GM12878 (cell line): ENCODE measurements around the gene SLC31A1. TPM values are rescaled to one million over a fixed set of nuclear protein-coding genes. Genes with fewer than 3 reads are reported as not detected.

Experiments used
- ATAC-seq: fragments of 200-7000 bp; cut with Tn5 transposase; 3 replicates; pipeline ENCODE4 v1.9.1; 2020; ENCODE audit warnings: mild to moderate bottlenecking, moderate library complexity
- BruUV-seq: library from RNA; stranded (reverse); fragments of 400-500 nt; replicated peaks from 2 replicates; lab custom pipeline; 2021; lab: Mats Ljungman, UMichigan
- CTCF ChIA-PET: fragments of 300-600 bp; sonication (Branson Sonifier 250); formaldehyde crosslinking; extraction: SDS; loops from one replicate; lab custom pipeline; 2021; ENCODE audit warnings: inconsistent platforms; lab: Yijun Ruan, JAX
- POLR2A ChIA-PET: fragments of 350-600 bp; formaldehyde crosslinking; extraction: SDS; loops from one replicate; lab custom pipeline; 2021; ENCODE audit warnings: inconsistent platforms; lab: Charles Lee
- RAD21 ChIA-PET: fragments of 300-600 bp; sonication (Branson Sonifier 250); formaldehyde crosslinking; loops from one replicate; lab custom pipeline; 2023; ENCODE audit warnings: antibody characterized with exemption; ENCODE audit not compliant: unreplicated experiment; lab: Charles Lee
- SMC1A ChIA-PET: fragments of 300-600 bp; sonication (Branson Sonifier 250); formaldehyde crosslinking; loops from one replicate; lab custom pipeline; 2023; ENCODE audit not compliant: unreplicated experiment, uncharacterized antibody; lab: Charles Lee
- DNase-seq: peaks from one replicate; pipeline ENCODE4 v3.0.0-alpha.2; 2011; ENCODE audit warnings: low read depth, low spot score
- FAIRE-seq: peaks from 3 replicates; lab custom pipeline; 2011; peaks lifted over from hg19 to GRCh38; lab: Jason Lieb, UNC
- H2AFZ ChIP-seq: 2 replicates; pipeline ENCODE4 v1.6.0; 2011; ENCODE audit warnings: low read depth, low read length, control low read depth; ENCODE audit not compliant: control insufficient read depth
- H3K27ac ChIP-seq: 2 replicates; pipeline ENCODE4 v1.5.1; 2011; ENCODE audit warnings: control low read depth; ENCODE audit not compliant: control insufficient read depth, insufficient read depth
- H3K27me3 ChIP-seq, 2 experiments: replicated peaks in 1 of 2; 2 replicates each; pipeline versions ENCODE4 v1.6.0 to v1.6.1; 2011; ENCODE audit warnings: low read length in 1 of 2; ENCODE audit not compliant: control insufficient read depth in 2 of 2, insufficient read depth in 2 of 2
- H3K36me3 ChIP-seq, 2 experiments: 2 replicates each; pipeline ENCODE4 v1.5.1; 2011; ENCODE audit warnings: low read length in 1 of 2; ENCODE audit not compliant: control insufficient read depth in 2 of 2, insufficient read depth in 2 of 2
- H3K4me1 ChIP-seq: 2 replicates; pipeline ENCODE4 v1.6.1; 2011; ENCODE audit warnings: mild to moderate bottlenecking, low read length, moderate library complexity, mixed read lengths; ENCODE audit not compliant: control insufficient read depth, insufficient read depth
- H3K4me2 ChIP-seq: 2 replicates; pipeline ENCODE4 v1.6.0; 2011; ENCODE audit warnings: control low read depth; ENCODE audit not compliant: control insufficient read depth, insufficient read depth
- H3K4me3 ChIP-seq: fragments of 200-600 bp; sonication (generic); 2 replicates; pipeline ENCODE4 v1.5.1; 2016
- H3K79me2 ChIP-seq: 2 replicates; pipeline ENCODE4 v1.6.0; 2011; ENCODE audit warnings: low read length; ENCODE audit not compliant: control insufficient read depth, insufficient read depth
- H3K9ac ChIP-seq: 2 replicates; pipeline ENCODE4 v1.8.0; 2011; ENCODE audit warnings: low read length, control low read depth, mixed read lengths; ENCODE audit not compliant: control insufficient read depth, insufficient read depth
- H3K9me3 ChIP-seq: replicated peaks from 3 replicates; pipeline ENCODE4 v1.5.1; 2011; ENCODE audit warnings: mild to moderate bottlenecking, low read length; ENCODE audit not compliant: control insufficient read depth, insufficient read depth
- H4K20me1 ChIP-seq: 2 replicates; pipeline ENCODE4 v1.6.0; 2011; ENCODE audit not compliant: control insufficient read depth, insufficient read depth
- BRCA1 ChIP-seq: IDR thresholded peaks from 2 replicates; pipeline ENCODE4 v1.6.1; 2011; ENCODE audit warnings: low read depth, low read length, improper control_type of control experiment
- CHD2 ChIP-seq: IDR thresholded peaks from 2 replicates; pipeline ENCODE4 v1.6.1; 2011; ENCODE audit warnings: low read depth, low read length, improper control_type of control experiment, borderline replicate concordance
- FOS ChIP-seq: IDR thresholded peaks from 3 replicates; pipeline ENCODE4 v1.6.1; 2011; ENCODE audit warnings: borderline replicate concordance; ENCODE audit not compliant: insufficient read length; ENCODE audit errors: extremely low read depth
- LARP7 ChIP-seq: fragments of 450-650 bp; IDR thresholded peaks from 2 replicates; pipeline ENCODE4 v1.6.1; 2017; ENCODE audit warnings: mild to moderate bottlenecking
- NFXL1 ChIP-seq: fragments of 450-650 bp; IDR thresholded peaks from 2 replicates; pipeline ENCODE4 v1.6.1; 2017; ENCODE audit warnings: antibody characterized with exemption, mild to moderate bottlenecking, borderline replicate concordance
- POLR2A ChIP-seq: IDR thresholded peaks from 2 replicates; pipeline ENCODE4 v1.6.1; 2011; ENCODE audit warnings: low read depth, mild to moderate bottlenecking, low read length
- SMAD1 ChIP-seq: fragments of 450-650 bp; IDR thresholded peaks from 2 replicates; pipeline ENCODE4 v1.6.1; 2018; ENCODE audit warnings: mild to moderate bottlenecking, low read depth; ENCODE audit not compliant: partially characterized antibody
- SMAD5 ChIP-seq: IDR thresholded peaks from 2 replicates; pipeline ENCODE4 v1.6.1; 2016; ENCODE audit warnings: antibody characterized with exemption, low read depth
- SMARCA5 ChIP-seq: fragments of 450-650 bp; IDR thresholded peaks from 2 replicates; pipeline ENCODE4 v1.6.1; 2017; ENCODE audit warnings: mild to moderate bottlenecking
- SMC3 ChIP-seq: IDR thresholded peaks from 2 replicates; pipeline ENCODE4 v1.6.1; 2011; ENCODE audit warnings: low read length, improper control_type of control experiment, borderline replicate concordance
- TARDBP ChIP-seq: IDR thresholded peaks from 2 replicates; pipeline ENCODE4 v1.6.1; 2016; ENCODE audit warnings: borderline replicate concordance
- TCF3 ChIP-seq: IDR thresholded peaks from 2 replicates; pipeline ENCODE4 v1.6.1; 2012; ENCODE audit warnings: low read depth, mild to moderate bottlenecking, low read length, borderline replicate concordance; ENCODE audit not compliant: insufficient read depth
- ZNF24 ChIP-seq: fragments of 450-650 bp; IDR thresholded peaks from 2 replicates; pipeline ENCODE4 v1.6.1; 2017; ENCODE audit warnings: antibody characterized with exemption, mild to moderate bottlenecking
- ZNF274 ChIP-seq: IDR thresholded peaks from one replicate; pipeline ENCODE4 v1.8.0; 2011; ENCODE audit not compliant: insufficient read length, insufficient read depth
- ZSCAN29 ChIP-seq: fragments of 450-650 bp; IDR thresholded peaks from 2 replicates; pipeline ENCODE4 v1.6.1; 2017; ENCODE audit warnings: mild to moderate bottlenecking, moderate library complexity
- WGBS: methylation state at CpG from one replicate; pipeline ENCODE4 v1.1.6; 2016; ENCODE audit warnings: low lambda C conversion rate; ENCODE audit not compliant: insufficient replicate concordance, insufficient coverage; ENCODE audit errors: missing lambda C conversion rate; 5-methylcytosine and 5-hydroxymethylcytosine counted together
- in situ Hi-C: fragments of 300-500 bp; cut with MboI; formaldehyde crosslinking; loops from 9 replicates; pipeline ENCODE4 v1.14.3; 2018; ENCODE audit warnings: mixed read lengths
- intact Hi-C: fragments of 100-400 bp; cut with micrococcal nuclease; formaldehyde crosslinking; loops from one replicate; pipeline ENCODE4 v1.14.2; 2022; ENCODE audit not compliant: unreplicated experiment
- polyA plus RNA-seq, 11 experiments: library from polyadenylated mRNA; depleted of rRNA in 4 of 11; unstranded in 6 of 11; stranded (reverse) in 5 of 11; fragments of >200 nt; fragmentation: Nextera tagmentation in 4 of 11; fragmentation: Illumina TruSeq in 1 of 11; extraction: Ambion mirVana in 4 of 11; extraction: Trizol in 1 of 11; gene quantifications; 1 replicate in 1 of 11; 2 replicates in 10 of 11; pipeline versions ENCODE4 v1.2.1 to v1.2.3, GENCODE V29; 2011 to 2016; ENCODE audit warnings: inconsistent platforms in 2 of 11, missing spikeins in 2 of 11, low read depth in 1 of 11
- total RNA-seq, 4 experiments: library from RNA; depleted of rRNA in 3 of 4; stranded (reverse); fragments of >200 nt in 3 of 4; fragmentation: Illumina TruSeq in 1 of 4; extraction: Trizol in 1 of 4; gene quantifications; 2 replicates each; pipeline versions ENCODE4 v1.2.1 to v1.2.3, GENCODE V29; 2013 to 2021
- TF ChIP-seq, protein P1 (sequence below): fragments of 450-650 bp; IDR thresholded peaks from 2 replicates; pipeline ENCODE4 v1.6.1; 2016; ENCODE audit warnings: mild to moderate bottlenecking

SLC31A1 gene
- total and polyA plus RNA-seq, 10 of the 15 experiments (the other 5 are each of a cell fraction or from before 2014, with no cell fraction given): 7.3 to 16.2 (median 10.5) TPM

DNA sequence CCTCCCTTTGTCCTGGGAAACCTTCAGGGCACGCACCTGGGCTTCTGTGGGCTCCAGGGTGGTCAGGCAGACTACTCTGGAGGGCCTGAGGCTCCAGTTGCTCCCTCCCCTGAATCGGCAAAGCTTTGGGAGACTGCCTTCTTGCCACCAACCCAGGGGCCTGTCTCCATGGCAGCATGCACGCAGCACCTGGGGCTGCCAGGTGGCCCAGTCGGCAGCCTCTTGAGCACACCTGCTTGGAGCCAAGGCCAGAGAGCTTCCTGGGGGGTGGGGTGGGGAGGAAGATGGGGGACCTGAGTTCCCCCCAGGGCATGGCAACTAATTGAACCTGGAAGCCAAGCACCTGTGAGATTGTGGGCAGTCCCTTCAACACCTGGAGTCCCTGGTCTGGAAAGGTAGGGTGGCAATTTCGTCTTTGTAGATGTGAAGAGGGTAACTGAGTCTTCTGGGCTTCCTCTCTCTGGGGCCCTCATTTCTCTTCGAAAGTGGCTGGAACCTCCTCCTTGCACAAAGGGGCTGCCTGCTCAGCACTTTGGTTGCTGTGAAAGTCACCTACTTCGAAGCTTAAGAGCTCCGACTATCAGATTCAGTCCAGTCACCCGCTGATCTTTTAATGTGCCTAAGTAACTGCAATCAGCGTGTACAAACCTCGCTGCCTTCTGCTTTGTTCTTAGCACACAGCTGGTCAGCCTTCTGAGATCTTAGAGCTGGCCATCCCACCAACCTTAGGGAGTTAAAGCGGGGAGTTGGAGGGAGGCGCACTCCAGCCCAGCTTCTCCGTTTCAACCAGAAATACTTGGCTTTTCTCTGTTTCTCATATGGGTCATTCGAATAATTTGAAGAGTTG, 77.8 kb downstream of the SLC31A1 start:
- Histone ChIP-seq H3K4me1 (no peaks in the 10 kb centered on the region), H3K27me3 (no peaks in the 10 kb centered on the region; a peak in 1 of 4 replicates), H3K79me2 (no peaks in the 10 kb centered on the region)
- no peak for ATAC-seq
- 63% methylated on average over 15 of the region's 15 CpGs for WGBS
- TF ChIP-seq, protein P1, sequence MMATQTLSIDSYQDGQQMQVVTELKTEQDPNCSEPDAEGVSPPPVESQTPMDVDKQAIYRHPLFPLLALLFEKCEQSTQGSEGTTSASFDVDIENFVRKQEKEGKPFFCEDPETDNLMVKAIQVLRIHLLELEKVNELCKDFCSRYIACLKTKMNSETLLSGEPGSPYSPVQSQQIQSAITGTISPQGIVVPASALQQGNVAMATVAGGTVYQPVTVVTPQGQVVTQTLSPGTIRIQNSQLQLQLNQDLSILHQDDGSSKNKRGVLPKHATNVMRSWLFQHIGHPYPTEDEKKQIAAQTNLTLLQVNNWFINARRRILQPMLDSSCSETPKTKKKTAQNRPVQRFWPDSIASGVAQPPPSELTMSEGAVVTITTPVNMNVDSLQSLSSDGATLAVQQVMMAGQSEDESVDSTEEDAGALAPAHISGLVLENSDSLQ: no peak
- TF ChIP-seq, all 136 proteins: peak for 0
- intact Hi-C loops (no loop called here), in situ Hi-C loops (no loop called here)
- ChIA-PET CTCF (no interaction called here), POLR2A (no interaction called here), SMC1A (no interaction called here), RAD21 (no interaction called here)
- DNase-seq (no peak), FAIRE-seq (no peak)
- Histone ChIP-seq H2AFZ (no peak overlapping the region), H3K27ac (no peak overlapping the region), H3K4me2 (no peak overlapping the region), H3K9me3 (no peaks in the 10 kb centered on the region), H4K20me1 (no peaks in the 10 kb centered on the region), H3K9ac (no peak overlapping the region), H3K36me3 (no peaks in the 10 kb centered on the region), H3K4me3 (no peak overlapping the region)
- no TSS peak for BruUV-seq

DNA sequence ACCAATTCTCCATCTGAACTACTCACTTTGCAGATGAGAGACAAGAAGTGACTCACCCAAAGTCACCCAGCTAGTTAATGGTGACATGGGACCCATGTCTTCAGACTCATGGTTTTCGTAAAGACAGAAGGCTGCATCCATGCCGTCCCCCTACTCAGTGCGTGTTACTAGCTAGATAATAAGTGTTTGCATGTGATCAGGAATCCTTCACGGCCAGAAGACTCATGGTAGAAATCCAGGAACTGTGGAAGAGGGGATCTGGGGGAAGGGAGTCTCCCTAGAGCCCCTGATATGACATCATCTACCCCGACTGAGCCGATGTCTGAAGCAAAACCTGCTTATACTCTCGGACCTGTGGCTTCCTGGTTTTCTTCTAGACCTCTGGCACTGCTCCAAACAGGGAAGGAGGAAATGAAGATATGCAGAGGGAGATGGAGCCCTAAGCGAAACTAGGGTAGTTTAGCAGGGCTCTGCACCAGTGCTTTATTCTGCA, 78.5 kb downstream of the SLC31A1 start:
- Histone ChIP-seq H3K4me1 (no peaks in the 10 kb centered on the region), H3K27ac (no peak overlapping the region), H3K9ac (no peak overlapping the region), H2AFZ (no peak overlapping the region), H4K20me1 (no peaks in the 10 kb centered on the region), H3K79me2 (no peaks in the 10 kb centered on the region), H3K27me3 (no peaks in the 10 kb centered on the region; a peak in 1 of 4 replicates), H3K4me3 (no peak overlapping the region), H3K9me3 (no peaks in the 10 kb centered on the region), H3K4me2 (no peak overlapping the region), H3K36me3 (no peaks in the 10 kb centered on the region)
- no peak for FAIRE-seq
- RAD21 ChIA-PET: no interaction called here
- in situ Hi-C loops: no loop called here
- POLR2A ChIA-PET: no interaction called here
- no TSS peak for BruUV-seq
- TF ChIP-seq SMAD1: no peak
- TF ChIP-seq FOS: no peak
- no peak for TF ChIP-seq ZNF24
- TF ChIP-seq ZSCAN29: no peak
- TF ChIP-seq NFXL1: no peak
- no peak for TF ChIP-seq TCF3
- no peak for TF ChIP-seq ZNF274
- no peak for TF ChIP-seq BRCA1
- no peak for TF ChIP-seq SMAD5
- TF ChIP-seq POLR2A: no peak
- TF ChIP-seq CHD2: no peak
- TF ChIP-seq SMC3: no peak
- no peak for TF ChIP-seq TARDBP
- TF ChIP-seq SMARCA5: no peak
- TF ChIP-seq LARP7: no peak
- SMC1A ChIA-PET: no interaction called here
- CTCF ChIA-PET: interaction anchor here (1.1 kb wide), 2 partner anchors 12 to 107 kb away, joined by 3 read pairs; no protein-coding TSS in a partner anchor
- ATAC-seq: no peak
- intact Hi-C loops: no loop called here
- whole genome bisulfite sequencing: 60% methylated on average over 8 of the region's 8 CpGs
- no peak for DNase-seq
